GM19324 (cell line): ENCODE data around the gene DHRS7.
"Not testable (repeated sequence)": the region's sequence is repeated elsewhere in the genome, so short reads cannot be mapped to it uniquely, and the experiment has no call there.

Source experiments
- ATAC-seq: cut with Tn5 transposase; IDR thresholded peaks from one replicate; pipeline ENCODE4 v1.9.1; 2021; ENCODE audit warnings: mild to moderate bottlenecking, moderate library complexity; ENCODE audit not compliant: unreplicated experiment, low FRiP score

DHRS7 gene

DNA sequence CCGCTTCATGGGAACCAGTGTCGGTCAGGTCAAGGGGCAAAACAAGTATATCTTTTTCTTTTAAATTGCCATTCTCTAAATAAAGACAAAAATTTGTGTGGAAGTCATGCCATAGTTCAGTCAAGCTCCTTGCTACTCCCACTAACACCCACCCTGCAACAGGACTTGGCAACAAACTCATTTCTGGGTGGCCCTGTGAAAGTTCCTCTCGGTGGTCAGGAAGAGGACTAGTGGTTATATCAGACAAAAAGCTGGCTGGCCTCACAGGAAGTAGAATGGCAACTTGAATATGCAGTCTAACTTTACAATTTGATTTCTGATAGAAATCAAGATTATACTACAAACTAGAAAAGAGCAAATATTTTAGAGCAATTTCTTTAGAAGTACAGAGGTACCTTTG is 11.2 kb downstream of the DHRS7 start:
- ATAC-seq, result no peak

DNA sequence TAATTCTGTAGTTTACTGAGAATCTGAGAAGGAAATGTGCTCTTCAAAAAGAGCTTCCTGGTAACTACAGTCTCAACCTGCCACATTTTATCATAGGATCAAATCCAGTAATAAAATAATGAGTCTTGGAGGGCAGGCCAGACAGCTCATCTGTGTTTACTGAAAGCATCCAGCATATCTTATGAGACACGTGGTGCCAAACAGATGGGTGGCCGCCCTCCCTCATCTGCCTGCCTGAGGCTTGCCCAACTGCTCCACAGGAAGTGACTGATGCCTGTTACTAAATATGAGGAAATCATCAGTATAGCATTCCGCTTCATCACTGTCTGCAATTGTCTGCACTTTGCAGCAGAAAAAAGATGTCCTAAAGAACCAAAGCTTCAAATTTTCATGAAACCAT is 13.5 kb downstream of the DHRS7 start:
- ATAC-seq, result peak; percentile 91

DNA sequence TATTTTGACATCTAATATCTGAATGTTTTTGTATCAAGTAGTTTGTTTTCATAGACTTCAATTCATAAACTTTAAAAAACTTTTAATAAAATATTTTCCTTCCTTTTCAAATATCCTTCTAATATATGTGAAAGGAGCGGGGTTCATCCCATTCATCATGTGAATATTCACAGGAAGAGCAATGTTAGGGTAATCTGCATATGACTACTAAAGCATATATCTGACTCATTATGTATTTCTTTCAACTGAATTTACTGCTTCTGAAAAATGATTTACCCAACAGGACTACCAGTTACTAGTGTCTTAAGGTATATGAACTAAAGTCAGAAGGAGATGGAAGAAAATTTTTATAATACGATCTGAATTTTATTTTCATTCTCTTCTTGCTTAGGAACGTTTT is 30.5 kb downstream of the DHRS7 start:
- ATAC-seq, result no peak

DNA sequence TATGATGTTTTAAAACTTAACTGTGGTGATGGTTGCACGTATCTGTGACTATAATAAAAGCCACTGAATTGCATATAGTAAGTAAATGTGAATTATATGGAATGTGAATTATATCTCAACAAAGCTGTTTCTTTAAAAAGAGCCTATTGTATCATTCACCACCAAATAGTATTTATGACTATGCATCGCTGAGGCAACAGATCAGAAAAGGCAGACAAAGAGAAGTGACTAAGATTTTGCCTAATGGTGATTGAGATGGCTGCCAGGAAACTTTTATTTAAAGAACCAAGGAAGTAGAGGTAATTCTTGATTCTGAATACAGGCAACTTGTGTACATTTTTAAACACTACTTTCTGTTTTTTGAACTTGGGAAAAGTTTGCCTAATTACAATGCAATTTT is 31.7 kb downstream of the DHRS7 start:
- no peak for ATAC-seq

DNA sequence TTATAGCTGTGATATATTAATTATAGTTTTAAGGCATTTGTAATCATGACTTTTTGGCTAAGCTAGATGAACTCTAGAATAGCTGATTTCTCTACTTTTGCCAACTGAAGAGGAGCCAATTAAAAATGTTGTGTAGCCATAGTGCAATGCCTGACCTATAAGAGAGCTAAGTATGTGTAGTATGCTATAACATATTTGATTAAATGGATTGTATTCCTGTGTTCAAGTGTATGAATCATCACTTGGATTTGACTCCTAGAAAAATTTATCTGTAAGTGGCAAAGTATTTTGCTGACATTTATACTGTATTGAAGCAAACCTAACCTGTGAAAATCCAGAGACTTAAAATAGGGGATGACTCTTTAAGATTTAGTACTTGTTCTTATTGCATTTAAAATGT is 39.3 kb downstream of the DHRS7 start:
- ATAC-seq, result no peak

DNA sequence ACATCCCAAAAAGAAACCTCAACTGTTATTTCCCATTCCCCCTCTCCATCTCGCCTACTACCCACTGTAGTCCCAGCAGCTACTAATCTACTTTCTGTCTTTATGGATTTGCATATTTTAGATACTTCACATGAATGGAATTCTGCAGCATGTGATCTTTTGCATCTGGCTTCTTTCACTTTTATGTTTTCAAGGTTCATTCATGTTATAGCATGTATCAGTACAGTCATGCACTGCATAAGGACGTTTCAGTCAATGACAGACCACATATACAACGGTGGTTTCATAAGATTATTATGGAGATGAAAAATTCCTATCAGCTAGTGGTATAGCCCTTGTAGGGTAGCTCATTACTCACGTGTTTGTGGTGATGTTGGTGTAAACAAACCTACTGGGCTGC is 49.0 kb downstream of the DHRS7 start:
- no peak for ATAC-seq

DNA sequence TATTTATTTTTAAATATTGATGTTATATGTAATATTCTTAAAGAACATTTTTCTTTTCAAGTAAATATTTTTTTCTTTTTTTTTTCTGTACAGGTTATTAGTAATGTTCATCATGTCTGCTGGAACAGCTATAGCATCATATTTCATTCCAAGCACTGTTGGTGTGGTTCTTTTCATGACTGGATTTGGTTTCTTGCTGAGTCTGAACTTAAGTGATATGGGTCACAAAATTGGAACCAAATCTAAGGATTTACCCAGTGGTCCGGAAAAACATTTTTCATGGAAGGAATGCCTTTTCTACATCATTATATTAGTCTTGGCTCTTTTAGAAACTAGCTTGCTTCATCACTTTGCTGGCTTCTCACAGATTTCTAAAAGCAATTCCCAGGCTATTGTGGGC is 50.3 kb downstream of the DHRS7 start:
- ATAC-seq, result no peak

DNA sequence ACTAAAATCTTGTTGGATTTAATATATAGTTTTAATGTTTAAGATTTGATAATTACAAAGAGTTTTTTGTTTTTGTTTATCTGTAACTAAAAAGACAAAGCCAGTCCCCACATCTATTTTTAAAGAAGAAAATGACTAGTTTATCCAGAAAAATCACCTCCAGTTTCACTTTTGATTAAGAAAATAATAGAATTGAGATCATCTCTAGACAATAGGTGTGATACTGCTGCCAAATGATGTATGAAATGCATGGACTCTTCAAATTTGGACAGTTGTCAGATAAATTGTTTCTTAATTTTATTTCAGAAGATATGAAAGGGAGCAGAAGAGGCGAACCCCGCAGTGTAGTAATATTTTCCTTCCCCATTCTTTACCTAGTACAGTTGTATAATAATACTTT is 53.5 kb downstream of the DHRS7 start:
- no peak for ATAC-seq

DNA sequence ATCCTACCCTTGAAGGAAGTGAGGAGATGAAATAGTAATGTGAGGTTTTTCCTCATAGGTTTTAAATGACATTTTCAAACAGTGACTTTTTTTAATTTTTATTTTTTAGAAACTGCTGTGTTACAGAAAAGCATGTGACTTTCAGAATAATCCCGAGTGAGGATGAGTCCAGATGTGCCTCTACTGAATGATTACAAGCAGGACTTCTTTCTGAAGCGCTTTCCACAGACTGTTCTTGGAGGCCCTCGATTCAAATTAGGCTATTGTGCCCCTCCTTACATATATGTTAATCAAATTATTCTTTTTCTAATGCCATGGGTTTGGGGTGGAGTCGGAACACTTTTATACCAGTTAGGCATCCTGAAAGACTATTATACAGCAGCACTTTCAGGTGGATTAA is 57.7 kb downstream of the DHRS7 start:
- ATAC-seq, result no peak

DNA sequence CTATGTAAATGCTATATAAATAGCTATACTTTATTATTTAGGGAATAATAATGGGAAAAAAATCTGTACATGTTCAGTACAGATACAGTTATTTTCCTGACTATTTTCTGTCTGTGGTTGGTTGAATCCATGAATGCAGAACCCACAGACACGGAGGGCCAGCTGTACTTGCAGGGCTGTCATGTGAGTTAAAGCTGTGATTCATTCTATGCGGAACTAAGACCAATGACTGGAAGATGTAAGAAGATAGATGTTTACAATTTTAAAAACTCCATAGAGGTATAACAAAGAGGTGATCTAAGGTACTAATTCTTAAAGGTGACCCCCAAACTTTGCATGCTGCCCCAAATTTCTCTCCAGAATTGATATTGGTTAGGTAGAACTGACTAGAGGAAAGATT is 58.9 kb downstream of the DHRS7 start:
- ATAC-seq, result no peak

DNA sequence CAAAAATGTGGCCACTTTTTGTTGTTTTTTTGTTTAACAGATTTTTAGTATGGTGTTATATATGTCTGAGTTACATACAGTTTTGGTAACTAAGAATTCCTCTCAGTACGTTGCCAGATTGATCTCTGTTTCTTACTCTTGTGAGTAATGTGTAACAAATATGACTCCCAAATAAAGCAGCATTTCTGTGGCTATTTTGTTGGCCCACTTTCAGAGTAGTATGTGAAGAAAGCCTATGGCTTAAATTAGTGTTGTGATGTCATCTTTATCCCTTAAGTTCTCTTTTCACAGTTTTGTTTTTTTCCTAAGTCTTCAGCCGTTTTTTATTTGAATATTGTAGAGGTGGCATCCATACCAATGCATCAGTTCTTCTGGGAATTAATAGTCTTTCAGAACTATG is 62.8 kb downstream of the DHRS7 start:
- no peak for ATAC-seq

DNA sequence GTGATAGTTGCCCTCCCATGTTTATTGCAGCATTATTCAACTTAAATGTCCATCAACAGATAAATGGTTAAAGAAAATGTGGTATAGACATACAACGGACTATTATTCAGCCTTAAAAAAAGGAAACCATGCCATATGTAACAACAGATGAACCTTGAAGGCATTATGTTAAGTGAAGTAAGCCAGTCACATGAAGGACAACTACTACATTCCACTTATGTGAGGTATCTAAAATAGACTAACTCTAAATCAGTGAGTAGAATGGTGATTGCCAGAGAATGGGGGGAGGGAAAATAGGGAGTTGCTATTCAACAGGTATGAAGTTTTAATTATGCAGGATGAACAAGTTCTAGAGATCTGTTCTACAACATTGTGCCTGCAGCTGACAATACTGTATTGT is 63.4 kb downstream of the DHRS7 start:
- ATAC-seq, result no peak

DNA sequence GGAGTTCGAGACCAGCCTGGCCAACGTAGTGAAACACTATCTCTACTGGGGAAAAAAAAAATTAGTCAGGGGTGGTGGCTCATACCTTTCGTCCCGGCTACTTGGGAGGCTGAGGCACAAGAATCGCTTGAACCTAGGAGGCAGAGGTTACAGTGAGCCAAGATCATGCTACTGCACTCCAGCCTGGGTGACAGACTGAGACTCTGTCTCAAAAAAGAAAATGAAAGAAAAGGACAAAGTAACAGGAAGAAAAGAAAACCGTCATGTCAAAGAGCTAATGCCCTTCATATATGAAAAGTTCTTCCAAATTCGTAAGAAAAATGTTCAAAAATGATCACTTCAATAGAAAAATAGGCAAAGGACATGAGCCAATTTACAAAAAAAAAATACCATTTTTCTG is 65.3 kb downstream of the DHRS7 start:
- not testable (repeated sequence) for ATAC-seq

DNA sequence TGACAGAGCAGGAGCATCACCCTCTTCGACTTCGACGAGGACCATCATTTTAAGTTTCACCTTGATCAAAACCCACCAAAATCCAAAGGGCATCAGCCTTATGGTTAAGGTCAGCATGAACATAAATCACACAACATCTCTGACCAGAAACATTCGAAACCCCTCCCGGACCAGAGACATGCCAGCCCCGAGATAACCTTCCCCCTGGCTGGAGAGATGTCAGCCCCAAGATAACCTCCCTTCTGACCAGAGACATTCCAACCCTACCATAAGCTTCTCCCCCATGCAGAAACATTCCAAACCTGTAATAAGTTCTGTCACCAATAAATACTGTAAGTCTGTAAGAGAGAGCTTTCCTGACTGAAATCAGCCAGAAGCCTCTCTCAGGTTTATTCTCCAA is 67.2 kb downstream of the DHRS7 start:
- ATAC-seq, result no peak

DNA sequence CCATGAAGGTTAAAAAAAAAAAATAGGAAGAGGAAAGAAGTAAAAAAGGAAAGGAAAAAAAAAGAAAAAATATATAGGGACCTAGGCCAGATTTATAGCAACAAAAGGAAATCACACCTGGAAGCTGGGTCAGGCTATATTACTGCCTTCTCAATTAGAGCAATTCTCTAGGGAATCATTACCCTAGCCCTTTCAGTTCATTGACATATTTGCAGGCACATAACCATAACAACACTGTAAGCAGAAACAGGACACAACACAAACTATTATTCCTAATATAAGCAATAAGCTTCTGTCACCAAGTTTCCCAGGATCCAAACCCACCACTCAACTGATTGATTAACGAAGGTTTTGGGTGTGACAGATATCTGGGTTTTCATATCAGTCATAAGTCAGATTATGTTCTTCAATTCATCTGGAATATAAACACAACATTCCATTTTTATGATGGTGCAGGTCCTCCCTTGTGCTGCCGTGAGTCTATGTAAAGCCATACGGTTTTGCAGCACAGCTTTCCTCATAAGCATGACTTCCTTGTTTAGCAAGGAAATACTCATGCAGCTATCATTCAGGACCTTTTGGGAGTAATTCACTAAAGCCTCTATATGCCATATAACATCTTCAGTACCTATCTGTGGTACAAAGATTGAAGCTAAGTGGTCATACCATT is 69.3 kb downstream of the DHRS7 start:
- ATAC-seq, result no peak

DNA sequence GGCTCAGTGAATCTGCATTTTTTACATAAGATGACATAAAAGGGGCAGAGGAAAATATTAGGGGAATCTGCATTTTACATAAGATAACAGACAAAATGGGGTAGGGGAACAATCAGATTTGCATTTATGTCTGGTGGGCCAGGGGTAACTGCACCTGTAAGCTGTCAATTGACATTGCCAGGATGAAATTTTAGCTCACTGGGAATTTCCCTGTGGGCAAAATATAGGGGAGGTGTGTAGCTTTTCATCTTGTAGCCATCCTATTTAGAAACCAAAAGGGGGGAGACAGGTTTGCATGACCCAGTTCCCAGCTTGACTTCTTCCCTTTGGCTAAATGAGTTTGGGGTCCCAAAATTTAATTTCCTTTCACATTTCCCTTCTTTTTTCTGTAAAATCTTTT is 70.0 kb downstream of the DHRS7 start:
- ATAC-seq, result no peak

DNA sequence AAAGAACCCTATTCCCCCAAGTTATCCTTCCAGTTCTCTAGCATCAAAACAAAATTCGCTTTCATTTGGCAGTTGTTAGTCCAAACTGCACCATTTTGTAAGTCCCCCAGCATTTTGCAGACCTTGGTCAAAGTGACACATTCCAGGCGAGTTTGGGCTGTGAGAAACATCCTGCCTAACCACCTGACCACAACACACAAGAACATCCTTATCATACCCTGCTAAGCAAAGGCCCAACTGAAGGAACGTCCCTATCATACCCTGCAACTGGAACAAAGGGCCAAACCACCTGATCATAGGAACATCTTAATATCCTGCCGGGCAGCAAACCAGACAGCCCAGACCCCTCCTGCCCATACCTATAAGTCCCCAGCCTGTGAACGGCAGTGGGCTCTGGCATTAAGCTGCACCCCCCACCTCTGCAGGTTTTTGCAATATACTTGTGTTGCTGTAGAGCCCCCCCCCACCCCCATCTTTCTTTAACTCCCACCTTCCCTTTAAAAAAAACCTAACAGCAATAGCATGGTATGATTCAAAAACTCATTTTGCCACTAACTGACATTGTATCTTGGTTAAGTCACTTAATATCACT is 70.8 kb downstream of the DHRS7 start:
- no peak for ATAC-seq
